ENCODE results near the gene PKP2.

Gene PKP2

DNA sequence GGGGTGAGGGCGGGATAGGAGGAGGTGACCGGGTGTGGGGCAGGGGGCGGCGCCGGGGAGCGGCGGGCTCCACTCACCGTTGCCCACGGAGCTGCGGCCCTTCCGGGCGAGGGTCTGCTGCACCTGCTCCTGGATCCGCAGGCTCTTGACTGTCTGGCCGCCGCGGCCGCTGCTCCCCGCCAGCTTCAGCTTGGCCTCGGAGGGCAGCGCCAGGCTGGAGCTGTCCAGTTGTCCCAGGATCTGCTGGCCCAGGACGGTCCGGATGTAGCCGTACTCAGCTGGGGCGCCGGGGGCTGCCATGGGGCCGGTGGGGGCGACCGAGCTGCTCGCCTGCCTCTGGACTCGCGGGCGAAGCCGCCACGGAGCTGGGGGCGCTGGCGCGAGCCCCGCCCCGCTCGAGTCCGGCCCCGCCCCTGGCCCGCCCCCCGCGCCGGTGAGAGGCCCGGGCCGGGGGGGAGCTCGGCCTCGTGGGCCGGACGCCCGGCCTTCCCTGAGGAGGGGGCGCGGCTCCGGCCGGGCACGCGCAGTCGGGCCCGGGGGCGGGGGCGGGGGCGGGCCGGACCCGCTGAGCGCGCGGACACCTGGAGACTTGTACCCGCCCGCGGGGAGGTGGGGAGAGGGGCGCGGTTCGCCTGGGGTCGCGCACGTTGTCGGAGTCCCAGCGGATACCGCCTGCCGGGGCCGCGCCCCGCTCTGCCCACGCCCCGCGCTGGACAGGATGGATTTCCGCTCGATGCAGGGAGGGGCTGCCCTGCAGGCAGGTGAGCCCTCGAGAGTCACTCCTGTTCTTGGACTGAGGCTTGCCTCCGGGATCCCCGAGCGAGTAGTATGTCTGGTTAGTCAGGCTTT is at the start of gene PKP2:
Gene PKP2 (minus strand): TSS at position 346 of the 849 bp plus-strand sequence. CDS start 46 bp downstream, at position 300.
- no peak for DNase-seq (ENCODE audit: low read depth in 2 of 2)

DNA sequence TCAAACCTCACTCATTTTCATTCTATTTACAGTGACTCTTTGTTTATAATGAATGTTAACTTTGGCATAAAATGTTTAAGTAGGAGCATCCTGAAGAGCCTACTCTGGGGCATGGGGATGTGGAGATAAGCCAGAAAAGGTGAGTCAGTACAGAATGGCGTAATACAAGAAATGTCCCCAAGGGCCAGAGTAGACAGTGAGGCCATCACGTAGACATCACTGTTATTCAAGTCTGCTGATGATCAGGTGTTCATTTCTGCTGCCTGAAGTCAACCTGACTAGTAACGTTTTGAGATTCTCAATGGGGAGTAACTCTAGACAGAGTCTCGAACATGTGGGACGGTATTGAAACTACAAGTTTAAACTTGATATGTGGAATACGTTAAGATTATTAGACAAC is 47.6 kb upstream of the PKP2 start:
- DNase-seq (ENCODE audit: low read depth in 2 of 2), result no peak

- DNase-seq (ENCODE audit: low read depth in 2 of 2), result no peak
These were observed 43.2 kb upstream of the PKP2 start for GRCh38 chr12:32939801-32940200.

DNA sequence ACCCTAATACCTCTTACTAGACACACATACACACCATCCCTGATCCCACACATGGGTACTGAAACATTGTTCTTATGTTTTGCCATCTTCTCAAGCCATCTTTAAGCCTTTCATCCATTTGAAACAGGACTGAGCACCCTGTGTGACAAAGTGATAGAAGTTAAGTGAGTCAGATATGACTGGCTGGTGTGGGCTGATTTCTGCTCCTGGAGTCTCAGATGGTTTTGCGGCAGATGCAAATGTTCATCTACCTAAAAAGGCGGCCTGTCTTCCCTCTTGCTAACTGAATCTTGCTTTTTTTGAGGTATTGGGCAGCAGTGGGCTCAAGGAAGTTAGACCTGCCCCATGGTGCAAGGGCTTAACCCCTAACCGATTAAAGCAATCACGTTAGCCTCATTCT is 30.4 kb upstream of the PKP2 start:
- DNase-seq (ENCODE audit: low read depth in 2 of 2), result no peak

- no peak for DNase-seq (ENCODE audit: low read depth in 2 of 2)
These were observed 29.8 kb upstream of the PKP2 start for GRCh38 chr12:32926356-32926755.

DNA sequence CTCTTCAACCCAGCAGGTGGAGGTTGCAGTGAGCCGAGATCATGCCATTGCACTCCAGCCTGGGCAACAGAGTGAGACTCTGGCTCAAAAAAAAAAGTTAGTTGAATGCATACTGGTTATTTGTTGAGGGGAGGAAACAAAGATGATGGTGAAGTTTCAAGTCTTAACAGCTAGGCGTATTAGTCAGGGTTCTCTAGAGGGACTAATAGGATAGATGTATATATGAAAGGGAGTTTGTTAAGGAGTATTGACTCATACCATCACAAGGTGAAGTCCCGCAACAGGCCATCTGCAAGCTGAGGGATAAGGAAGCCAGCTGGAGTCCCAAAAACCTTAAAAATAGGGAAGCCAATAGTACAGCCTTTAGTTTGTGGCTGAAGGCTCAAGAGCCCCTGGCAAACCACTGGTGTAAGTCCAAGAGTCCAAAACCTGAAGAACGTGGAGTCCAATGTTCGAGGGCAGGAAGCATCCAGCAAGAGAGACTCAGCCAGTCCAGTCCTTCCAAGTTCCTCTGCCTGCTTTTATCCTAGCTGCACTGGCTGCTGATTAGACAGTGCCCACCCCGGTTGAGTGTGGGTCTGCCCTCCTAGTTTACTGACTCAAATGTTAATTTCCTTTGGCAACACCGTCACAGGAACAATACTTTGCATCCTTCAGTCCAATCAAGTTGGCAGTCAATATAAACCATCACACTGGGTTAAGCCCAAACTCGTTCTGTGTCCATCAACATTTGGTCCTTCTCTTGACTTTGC is 26.1 kb upstream of the PKP2 start:
- no peak for DNase-seq (ENCODE audit: low read depth in 2 of 2)

DNA sequence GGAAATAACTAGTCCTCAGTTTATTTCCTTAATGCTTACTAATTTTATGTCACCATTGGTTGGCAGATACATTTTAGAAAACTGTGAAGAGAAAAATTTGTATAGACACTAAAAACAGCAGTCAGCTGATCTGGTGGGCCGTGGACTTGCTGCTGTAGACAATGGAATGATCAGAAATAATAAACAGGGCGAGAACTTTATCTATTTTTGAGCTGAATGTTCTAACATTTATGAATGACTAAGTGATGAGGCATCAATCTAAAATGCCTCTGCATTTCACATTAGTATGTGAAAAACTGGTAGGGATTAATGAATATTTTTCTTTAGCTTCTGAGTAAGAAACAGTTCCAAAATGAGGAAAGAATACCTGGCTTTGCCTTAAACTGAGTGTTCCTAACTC is 24.8 kb upstream of the PKP2 start:
- DNase-seq (ENCODE audit: low read depth in 2 of 2), result no peak

GRCh38 chr12:32920506-32921085 is 24.0 kb upstream of the PKP2 start:
- no peak for DNase-seq (ENCODE audit: low read depth in 2 of 2)

DNA sequence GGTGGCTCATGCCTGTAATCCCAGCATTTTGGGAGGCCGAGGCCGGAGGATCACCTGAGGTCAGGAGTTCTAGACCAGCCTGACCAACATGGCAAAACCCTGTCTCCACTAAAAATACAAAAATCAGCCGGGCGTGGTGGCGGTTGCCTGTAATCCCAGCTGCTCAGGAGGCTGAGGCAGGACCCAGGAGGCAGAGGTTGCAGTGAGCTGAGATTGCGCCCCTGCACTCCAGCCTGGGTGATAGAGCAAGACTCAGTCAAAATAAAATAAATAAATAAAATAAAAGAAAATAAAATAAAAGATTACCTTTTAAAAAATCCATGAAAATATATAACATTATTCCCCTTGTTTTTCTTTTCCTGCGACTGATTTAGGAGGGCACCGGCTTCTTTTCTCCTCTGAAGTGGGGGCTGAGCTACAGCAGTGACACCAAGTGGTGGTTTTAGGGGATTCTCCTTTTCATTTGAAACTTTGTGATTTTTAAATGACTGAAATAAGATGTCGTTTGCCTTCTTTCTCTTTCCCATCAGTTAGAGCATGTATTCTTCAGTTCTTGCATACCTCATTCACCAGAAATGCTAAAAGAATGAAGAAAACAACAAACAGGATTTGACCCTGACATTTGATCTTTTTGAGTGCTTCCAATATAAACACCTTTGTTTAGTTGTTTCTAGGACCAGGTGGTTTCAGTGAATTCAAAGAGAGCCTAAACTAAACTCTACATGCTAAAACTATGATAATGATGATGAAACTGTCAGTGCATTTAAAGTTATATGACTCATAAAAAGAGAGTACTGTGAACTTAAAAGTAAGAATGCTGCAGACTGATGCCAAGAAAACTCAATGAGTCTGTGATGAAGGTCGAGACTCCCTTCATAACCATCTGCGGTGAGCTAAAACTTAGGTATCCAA is 22.6 kb upstream of the PKP2 start:
- DNase-seq (ENCODE audit: low read depth in 2 of 2), result no peak

DNA sequence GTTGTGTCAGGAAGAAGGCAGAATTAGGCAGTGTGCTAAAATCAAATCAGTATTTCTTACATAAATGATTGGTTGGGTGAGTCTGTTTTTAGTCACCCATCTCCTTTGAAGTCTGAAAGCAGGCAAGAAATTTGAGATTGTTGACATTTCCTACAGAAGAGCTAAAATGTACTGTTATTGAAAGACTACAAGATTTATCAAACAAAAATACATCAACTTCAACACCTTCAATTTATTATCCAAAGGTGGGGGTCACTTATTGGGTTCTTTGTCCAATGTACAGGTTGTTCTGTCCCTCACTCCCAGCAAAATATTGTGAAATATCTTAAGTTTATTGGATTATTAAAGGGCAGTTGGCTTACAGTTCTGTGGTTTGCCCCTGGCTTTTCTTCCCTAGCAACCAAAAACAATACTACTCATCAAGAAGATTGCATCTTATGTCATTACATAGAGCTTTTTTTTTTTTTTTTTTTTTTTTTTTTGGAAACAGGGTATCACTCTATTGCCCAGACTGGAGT is 20.6 kb upstream of the PKP2 start:
- no peak for DNase-seq (ENCODE audit: low read depth in 2 of 2)

GRCh38 chr12:32907898-32908476 is 11.4 kb upstream of the PKP2 start:
- no peak for DNase-seq (ENCODE audit: low read depth in 2 of 2)

DNA sequence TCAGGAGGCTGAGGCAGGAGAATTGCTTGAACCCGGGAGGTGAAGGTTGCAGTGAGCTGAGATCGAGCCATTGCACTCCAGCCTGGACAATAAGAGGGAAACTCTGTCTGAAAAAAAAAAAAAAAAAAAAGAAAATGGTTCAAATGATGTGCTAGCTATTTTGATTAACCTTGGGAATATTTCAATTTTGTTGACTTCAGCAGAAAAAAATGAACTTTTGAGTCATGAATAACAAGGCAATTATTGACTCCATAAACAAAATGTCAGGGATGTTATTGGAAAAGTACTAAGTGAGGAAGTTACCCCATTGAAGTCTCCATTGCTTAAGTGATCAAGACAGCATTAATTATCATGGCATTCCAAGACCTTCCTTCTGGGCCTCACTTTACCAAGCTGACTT is 10.6 kb upstream of the PKP2 start:
- no peak for DNase-seq (ENCODE audit: low read depth in 2 of 2)

- DNase-seq (ENCODE audit: low read depth in 2 of 2), result no peak
These were observed 10.0 kb upstream of the PKP2 start for GRCh38 chr12:32906399-32907165.

DNA sequence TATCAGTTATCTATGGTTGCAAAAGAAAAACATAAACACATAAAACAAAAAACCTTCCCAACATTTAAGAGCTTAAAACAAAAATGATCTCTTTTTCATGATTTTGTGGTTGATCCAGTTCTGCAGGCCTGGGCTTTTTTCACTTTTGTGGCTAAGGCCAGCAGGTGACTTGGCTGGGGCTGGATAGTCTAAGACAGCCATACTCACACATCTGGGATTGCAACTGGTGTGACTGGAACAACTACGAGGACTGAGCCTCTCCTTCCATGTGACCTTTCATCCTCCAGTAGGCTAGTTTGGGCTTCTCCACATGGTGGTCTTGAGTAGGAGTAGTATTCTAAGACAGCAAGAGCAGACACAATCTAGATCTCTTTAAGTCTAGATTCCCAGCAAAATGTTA is 7.2 kb upstream of the PKP2 start:
- no peak for DNase-seq (ENCODE audit: low read depth in 2 of 2)

- DNase-seq (ENCODE audit: low read depth in 2 of 2), result no peak
These were observed 6.7 kb upstream of the PKP2 start for GRCh38 chr12:32903318-32903717.

GRCh38 chr12:32902287-32902997 is 5.9 kb upstream of the PKP2 start:
- DNase-seq (ENCODE audit: low read depth in 2 of 2), result no peak

DNA sequence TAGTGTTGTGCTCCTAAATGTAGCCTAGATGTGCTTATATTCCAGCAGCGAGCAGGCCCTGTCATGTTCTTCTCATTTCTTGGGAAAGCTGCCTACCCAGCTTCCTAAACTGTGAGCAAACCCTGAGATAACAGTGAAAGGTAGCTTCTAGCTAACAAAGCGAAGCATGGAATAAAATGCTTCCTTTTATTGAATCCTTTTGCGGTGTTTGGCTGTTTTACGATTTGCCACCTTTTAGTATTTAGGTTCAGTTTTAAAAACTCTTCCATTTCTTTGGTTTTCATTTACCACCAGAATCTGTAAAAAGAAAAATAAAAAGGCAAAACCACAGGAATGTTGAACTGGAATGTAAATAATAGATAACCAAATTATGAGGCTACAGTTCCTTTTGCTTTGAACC is 5.0 kb upstream of the PKP2 start:
- no peak for DNase-seq (ENCODE audit: low read depth in 2 of 2)

GRCh38 chr12:32897687-32898573 is 1.4 kb upstream of the PKP2 start:
- DNase-seq (ENCODE audit: low read depth in 2 of 2), result no peak

DNA sequence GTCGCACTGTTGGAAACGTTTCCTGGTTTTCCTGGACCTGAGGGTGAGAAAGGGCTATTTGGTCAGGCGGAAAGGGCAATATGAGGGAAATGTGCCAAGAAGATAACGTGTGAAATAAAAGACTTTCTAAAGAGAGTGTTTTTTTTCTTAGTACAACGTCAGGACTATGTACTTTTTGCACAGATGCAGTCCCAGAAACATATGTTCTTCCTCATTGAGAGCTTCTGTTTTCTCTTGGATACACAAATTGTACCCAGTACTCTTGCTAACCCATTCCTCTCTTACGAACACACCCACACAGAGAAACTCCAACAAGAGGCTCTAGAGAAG is 669 bp upstream of the PKP2 start:
- no peak for DNase-seq (ENCODE audit: low read depth in 2 of 2)
